Limb (tissue), 2 donors: ENCODE results near the gene CDC25B.
"Not testable (repeated sequence)": the region's sequence is repeated elsewhere in the genome, so short reads cannot be mapped to it uniquely, and the experiment has no call there.

Experiments
- DNase-seq, 2 donors: peaks; one replicate each; pipeline ENCODE4 v3.0.0-alpha.2; 2016; ENCODE audit errors: extremely low spot score in 2 of 2

The CDC25B gene

GRCh38 chr20:3821996-3822395, 25.9 kb downstream of the CDC25B start:
- no peak for DNase-seq

- no peak for DNase-seq
Measured at GRCh38 chr20:3823881-3824280, 27.8 kb downstream of the CDC25B start.

- no peak for DNase-seq
Measured at GRCh38 chr20:3825526-3825925, 29.4 kb downstream of the CDC25B start.

- DNase-seq = no peak
Measured at GRCh38 chr20:3826420-3826819, 30.3 kb downstream of the CDC25B start.

GRCh38 chr20:3828798-3829197, 32.7 kb downstream of the CDC25B start:
- DNase-seq = no peak

- DNase-seq = not testable (repeated sequence)
Measured at GRCh38 chr20:3829891-3830290, 33.8 kb downstream of the CDC25B start.

- no peak for DNase-seq
Measured at GRCh38 chr20:3836132-3836531, 40.0 kb downstream of the CDC25B start.

GRCh38 chr20:3839328-3839727, 43.2 kb downstream of the CDC25B start:
- no peak for DNase-seq

- DNase-seq = not testable (repeated sequence)
Measured at GRCh38 chr20:3840201-3840600, 44.1 kb downstream of the CDC25B start.

- DNase-seq = no peak
Measured at GRCh38 chr20:3842348-3842930, 46.3 kb downstream of the CDC25B start.

- no peak for DNase-seq
Measured at GRCh38 chr20:3843490-3843889, 47.4 kb downstream of the CDC25B start.

GRCh38 chr20:3843990-3844619, 48.0 kb downstream of the CDC25B start:
- not testable (repeated sequence) for DNase-seq

GRCh38 chr20:3846378-3846739, 50.2 kb downstream of the CDC25B start:
- DNase-seq = no peak

- peak; percentile 85 to 92 for DNase-seq
Measured at GRCh38 chr20:3846740-3847428, 50.8 kb downstream of the CDC25B start, which contains the start of gene MAVS. Gene MAVS (plus strand): TSS chr20:3846834. CDS start chr20:3854625, 7,791 bp downstream.

- no peak for DNase-seq
Measured at GRCh38 chr20:3847429-3847940, 51.4 kb downstream of the CDC25B start.

GRCh38 chr20:3848565-3848964, 52.5 kb downstream of the CDC25B start:
- no peak for DNase-seq

GRCh38 chr20:3854462-3854871, 58.4 kb downstream of the CDC25B start:
- no peak for DNase-seq
